ENCODE results near the gene NLRC5. TPM values are rescaled to one million over a fixed set of nuclear protein-coding genes. Genes with fewer than 3 reads are reported as not detected.

NLRC5 gene
- total RNA-seq, 4 donors from 2014 or later, result 20.6 to 189 (median 43.2) TPM

DNA sequence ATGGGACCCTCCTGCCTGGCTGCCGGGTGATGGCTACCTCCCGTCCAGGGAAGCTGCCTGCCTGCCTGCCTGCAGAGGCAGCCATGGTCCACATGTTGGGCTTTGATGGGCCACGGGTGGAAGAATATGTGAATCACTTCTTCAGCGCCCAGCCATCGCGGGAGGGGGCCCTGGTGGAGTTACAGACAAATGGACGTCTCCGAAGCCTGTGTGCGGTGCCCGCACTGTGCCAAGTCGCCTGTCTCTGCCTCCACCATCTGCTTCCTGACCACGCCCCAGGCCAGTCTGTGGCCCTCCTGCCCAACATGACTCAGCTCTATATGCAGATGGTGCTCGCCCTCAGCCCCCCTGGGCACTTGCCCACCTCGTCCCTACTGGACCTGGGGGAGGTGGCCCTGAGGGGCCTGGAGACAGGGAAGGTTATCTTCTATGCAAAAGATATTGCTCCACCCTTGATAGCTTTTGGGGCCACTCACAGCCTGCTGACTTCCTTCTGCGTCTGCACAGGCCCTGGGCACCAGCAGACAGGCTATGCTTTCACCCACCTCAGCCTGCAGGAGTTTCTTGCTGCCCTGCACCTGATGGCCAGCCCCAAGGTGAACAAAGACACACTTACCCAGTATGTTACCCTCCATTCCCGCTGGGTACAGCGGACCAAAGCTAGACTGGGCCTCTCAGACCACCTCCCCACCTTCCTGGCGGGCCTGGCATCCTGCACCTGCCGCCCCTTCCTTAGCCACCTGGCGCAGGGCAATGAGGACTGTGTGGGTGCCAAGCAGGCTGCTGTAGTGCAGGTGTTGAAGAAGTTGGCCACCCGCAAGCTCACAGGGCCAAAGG lies 36.8 kb downstream of the NLRC5 start:
- ATAC-seq (ENCODE audit: low FRiP score) (no peak), DNase-seq (ENCODE audit: low spot score) (no peak)
- TF ChIP-seq CTCF (IDR thresholded peaks at IDR 0.05), result no peak

DNA sequence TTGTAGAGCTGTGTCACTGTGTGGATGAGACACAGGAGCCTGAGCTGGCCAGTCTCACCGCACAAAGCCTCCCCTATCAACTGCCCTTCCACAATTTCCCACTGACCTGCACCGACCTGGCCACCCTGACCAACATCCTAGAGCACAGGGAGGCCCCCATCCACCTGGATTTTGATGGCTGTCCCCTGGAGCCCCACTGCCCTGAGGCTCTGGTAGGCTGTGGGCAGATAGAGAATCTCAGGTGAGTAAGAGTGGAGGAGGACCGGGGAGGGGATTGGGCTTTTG lies 37.4 kb downstream of the NLRC5 start:
- no peak for TF ChIP-seq CTCF (IDR thresholded peaks at IDR 0.05)
- DNase-seq (ENCODE audit: low spot score) (no peak), ATAC-seq (ENCODE audit: low FRiP score) (no peak)

GRCh38 chr16:57027067-57027466 lies 37.7 kb downstream of the NLRC5 start:
- DNase-seq (ENCODE audit: low spot score) (no peak), ATAC-seq (ENCODE audit: low FRiP score) (no peak)
- TF ChIP-seq CTCF (IDR thresholded peaks at IDR 0.05), result no peak

DNA sequence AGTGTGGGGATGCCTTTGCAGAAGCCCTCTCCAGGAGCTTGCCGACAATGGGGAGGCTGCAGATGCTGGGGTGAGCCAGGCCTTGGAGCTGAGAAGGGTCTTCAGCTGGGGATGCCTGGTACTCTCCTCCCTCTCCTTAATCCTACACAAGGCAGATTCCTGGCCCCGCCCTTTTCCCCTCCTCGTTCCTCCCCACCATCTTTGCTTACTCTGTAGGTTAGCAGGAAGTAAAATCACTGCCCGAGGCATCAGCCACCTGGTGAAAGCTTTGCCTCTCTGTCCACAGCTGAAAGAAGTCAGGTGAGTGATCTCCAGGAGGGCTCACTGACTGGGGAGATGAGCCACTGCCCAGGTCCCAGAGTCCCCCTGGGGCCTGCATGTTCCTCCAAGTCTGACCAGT lies 38.7 kb downstream of the NLRC5 start:
- no peak for DNase-seq (ENCODE audit: low spot score)
- ATAC-seq (ENCODE audit: low FRiP score), result no peak
- TF ChIP-seq CTCF (IDR thresholded peaks at IDR 0.05), result no peak

DNA sequence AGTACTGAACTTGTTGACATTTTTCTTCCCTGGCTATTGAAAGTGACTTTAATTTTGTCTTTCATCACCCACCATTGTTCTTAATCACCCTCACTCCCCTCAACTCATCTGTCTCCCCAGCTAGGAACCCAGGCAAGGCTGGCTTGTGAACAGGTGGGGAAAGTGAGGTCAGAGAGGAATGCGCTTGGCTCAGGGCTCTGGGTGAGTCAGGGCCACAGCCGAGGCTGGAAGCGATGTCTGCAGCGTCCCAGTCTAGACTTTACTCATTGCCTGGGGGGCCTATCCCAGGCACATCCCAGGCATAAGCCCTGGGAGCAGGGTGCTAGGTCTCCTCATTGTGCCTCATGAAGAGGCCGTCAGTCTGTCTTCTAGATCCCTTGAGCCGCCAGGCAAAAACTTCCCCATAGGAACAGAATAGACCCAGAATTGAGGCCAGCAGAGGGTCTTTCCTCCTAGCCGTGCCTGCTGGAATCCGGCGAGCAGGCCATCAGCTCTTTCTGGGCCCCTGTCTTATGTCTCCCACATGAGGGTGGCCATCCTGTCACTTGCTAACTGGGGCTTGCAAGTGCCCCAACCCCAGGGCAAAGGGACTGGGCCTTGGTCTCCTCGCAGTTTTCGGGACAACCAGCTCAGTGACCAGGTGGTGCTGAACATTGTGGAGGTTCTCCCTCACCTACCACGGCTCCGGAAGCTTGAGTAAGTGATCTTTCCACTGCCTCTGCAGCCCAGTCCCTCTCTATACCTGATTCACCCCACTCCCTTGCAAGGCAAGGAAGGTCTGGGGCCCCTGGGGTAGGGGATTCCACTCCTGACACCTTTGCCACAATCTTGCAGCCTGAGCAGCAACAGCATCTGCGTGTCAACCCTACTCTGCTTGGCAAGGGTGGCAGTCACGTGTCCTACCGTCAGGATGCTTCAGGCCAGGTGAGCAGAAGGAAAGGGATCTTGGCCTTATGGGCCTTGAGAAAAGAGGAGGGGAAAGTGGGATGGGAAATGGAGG lies 40.1 kb downstream of the NLRC5 start:
- DNase-seq (ENCODE audit: low spot score), result no peak
- TF ChIP-seq CTCF (IDR thresholded peaks at IDR 0.05), result no peak
- no peak for ATAC-seq (ENCODE audit: low FRiP score)

- no peak for ATAC-seq (ENCODE audit: low FRiP score)
- DNase-seq (ENCODE audit: low spot score), result no peak
- TF ChIP-seq CTCF (IDR thresholded peaks at IDR 0.05), result no peak
These were observed 41.1 kb downstream of the NLRC5 start for GRCh38 chr16:57030346-57030902.

All from omental fat pad (tissue), 4 donors.